Measurements from ENCODE around the gene TCF4.

GRCh38 chr18:55252053-55252675, 335.8 kb downstream of the TCF4 start:
- TF ChIP-seq CTCF (IDR thresholded peaks at IDR 0.05), result no peak
- TF ChIP-seq POLR2A (IDR thresholded peaks at IDR 0.05), result no peak
